Fibroblast of skin of left biceps (primary cell): ENCODE results near the gene CD2BP2.
"Not testable (repeated sequence)": the region's sequence is repeated elsewhere in the genome, so short reads cannot be mapped to it uniquely, and the experiment has no call there.

Experiments
- DNase-seq, 2 experiments: peaks; one replicate each; pipeline ENCODE4 v3.0.0-alpha.2; 2013; ENCODE audit warnings: low read depth in 2 of 2

Gene CD2BP2

DNA sequence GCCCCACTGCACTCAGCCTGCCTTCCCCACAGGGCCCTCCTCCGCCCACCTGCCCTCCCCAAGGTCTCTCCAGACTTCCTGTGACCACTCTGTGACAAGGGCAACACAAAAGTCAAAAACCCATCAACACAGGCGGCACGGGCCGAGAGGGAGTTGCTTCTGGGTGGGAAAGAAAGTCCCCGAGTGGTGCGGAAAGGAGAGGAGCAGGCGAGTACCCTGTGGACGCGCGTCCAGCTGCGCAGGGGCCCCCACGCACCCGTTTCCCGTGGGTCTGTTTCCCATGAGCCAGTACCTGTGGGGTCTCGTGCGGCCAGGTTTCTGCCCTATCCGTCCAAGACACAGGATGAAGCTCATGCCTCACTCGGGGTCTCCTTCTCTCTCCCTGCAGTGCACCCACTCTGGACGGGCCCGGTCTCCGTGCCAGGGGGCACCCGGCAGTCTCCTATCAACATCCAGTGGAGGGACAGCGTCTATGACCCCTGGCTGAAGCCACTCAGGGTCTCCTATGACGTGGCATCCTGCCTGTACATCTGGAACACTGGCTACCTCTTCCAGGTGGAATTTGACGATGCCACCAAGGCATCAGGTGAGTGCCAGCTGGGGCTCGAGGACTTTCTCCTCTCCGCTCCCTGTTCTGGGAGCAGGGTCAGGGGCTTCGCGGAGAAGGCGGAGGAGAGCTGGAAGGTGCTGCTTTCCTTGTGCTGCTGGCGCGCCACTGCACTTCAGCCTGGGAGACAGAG is 12.2 kb downstream of the CD2BP2 start:
- no peak for DNase-seq

DNA sequence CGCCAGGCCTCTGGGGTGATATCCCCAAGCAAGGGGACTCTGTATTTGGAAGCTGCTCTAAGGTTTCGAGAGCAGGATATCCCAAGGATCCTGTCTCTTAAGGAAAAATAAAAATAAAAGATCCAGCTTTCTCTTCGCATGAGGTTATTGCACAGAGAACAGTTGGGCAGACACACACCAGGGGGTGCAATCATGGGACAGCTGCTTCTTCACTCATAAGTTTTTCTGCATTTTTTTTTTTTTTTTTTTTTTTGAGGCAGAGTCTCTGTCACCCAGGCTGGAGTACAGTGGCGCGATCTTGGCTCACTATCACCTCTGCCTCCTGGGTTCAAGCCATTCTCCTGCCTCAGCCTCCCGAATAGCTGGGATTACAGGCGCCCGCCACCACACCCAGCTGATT is 13.1 kb downstream of the CD2BP2 start:
- DNase-seq = not testable (repeated sequence)

DNA sequence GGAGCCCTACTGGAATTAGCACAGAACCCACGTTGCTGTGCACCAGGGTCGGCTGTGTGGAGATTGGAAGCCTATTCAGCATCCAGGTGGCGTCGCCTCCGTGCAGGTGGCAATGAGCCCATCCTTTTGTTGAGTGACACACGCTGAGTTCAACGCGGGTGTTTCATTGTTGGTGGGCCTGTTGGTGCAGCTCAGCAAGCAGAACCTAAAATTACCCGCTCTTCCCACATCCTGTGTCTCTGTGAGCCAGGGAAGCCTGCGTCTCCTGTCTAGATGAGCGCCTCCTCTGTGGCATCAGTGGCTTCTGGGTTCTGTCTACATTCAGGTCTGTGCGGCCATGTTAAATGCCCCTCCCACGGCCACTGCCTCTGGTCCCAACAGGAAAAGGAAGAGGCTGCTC is 14.5 kb downstream of the CD2BP2 start:
- no peak for DNase-seq

DNA sequence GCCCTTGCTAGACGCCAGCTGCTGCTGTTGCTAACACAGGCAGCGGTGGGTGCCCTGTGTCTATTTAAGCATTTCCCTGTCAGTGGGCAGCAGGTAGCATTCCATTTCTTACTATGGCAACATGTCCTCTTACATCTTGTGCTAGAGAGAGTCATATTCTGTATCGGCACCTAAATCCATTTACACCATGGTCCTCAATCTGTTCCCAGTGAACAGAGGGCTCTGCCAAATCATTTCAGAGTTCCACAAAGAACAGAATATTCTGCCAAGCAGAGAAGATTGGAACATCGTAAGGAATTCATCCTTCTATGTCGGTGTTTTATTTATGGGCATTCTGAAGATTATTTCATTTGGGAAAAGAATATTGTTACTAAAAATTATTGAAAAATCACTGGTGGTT is 16.4 kb downstream of the CD2BP2 start:
- DNase-seq = not testable (repeated sequence)

DNA sequence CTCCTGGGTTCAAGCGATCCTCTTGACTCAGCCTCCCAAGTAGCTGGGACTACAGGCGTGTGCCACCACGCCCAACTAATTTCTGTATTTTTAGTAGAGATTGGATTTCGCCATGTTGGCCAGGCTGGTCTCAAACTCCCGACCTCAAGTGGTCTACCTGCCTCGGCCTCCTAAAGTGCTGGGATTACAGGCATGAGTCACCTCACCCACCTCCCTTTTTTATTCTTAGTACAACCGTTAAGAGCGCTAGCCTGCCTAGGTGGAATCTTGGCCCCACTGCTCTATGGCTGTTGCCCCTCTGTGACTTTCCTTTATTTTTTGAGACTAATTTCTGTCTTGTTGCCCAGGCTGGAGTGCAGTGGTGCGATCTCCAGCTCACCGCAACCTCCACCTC is 17.1 kb downstream of the CD2BP2 start:
- not testable (repeated sequence) for DNase-seq

DNA sequence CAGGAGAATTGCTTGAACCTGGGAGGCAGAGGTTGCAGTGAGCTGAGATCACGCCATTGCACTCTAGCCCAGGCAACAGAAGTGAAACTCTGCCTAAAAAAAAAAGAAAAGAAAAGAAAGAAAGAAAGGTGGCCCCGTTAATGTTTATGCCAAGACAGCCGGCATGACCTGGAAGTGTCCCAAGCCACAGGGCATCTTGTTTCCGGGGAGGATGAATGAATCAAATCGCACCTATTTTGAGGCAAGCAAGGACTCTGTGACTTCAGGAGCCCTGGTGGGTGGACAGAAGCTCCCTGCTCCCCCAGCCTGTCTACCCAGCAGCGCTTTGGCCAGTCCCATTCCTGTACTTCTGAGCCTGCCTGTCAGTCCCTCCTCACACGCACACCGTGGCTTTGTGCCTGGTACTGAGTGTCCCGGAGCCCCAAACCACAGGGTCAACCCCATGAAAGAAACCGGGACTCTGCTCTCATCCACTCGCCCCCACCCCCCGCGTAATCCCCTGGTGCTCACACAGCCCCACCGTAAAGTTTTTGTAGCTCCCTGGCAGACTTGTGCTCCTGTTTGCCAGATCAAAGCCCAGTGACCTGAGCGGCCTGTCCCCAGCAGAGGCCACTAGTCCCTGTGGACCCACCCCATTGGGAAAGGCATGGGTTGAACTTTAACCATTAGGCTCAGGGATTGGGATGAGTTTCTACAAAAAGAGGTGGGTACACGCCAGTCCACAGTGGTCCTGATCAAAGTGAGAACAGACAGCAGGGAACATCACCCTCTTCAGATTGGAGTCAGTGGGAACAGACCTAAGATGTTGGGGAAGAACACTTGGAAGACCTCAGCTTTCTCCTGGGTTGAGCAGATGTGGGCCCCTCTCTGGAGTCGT is 19.3 kb downstream of the CD2BP2 start:
- DNase-seq = no peak

DNA sequence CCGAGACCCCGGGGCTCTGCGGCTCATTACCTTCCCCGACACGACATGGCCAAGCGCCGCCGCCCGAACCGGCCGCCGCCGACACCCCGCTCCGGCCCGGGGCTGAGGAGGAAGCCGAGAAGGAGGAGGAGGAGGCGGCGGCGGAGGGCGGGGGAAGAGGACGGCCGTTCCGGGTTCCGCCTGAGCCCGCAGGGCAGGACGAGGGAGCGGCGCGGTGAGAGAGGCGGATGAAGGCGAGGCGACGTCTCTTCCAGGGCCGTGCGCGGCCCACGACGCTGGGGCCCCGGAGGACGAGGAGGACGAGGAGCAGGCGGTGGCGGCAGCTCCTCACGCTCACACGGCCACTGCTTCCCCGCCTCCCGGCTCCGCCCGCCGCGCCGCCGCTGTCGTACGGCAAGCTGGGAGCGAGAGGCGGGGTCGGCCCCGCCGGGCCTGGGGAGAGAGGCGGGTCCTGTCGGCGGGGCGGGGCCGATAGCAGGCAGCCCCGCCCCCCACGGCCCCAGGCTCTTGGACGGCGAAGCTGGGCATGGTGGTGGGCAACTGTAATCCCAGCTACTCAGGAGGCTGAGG is 20.0 kb downstream of the CD2BP2 start:
- DNase-seq = peak; percentile 33 to 43

DNA sequence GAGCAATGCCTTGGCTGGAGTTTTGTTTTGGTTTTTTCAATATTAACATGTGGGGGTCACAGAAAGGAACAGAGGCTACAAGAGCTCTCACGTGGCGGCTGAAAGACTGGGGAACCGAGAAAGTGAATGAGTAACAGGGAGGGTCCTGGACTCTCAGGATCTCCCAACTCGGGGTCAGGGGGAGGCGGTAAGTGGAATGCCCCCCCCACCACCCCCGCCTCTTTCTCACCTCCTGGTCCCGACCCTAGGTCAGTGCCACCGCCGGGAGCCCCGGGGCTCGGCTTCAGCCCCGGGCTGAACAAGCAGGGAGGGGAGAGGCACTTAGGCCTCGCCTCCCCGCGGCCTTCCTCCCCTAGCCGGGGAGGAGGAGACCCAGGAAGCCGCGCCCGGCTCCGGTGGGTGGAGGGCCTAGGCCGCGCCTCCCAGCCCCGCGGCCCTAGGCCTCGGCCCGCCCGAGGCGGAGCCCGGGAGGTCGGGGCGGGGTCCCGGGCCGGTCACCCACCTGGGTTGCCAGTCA is 20.6 kb downstream of the CD2BP2 start:
- DNase-seq = peak; percentile 22 to 36

DNA sequence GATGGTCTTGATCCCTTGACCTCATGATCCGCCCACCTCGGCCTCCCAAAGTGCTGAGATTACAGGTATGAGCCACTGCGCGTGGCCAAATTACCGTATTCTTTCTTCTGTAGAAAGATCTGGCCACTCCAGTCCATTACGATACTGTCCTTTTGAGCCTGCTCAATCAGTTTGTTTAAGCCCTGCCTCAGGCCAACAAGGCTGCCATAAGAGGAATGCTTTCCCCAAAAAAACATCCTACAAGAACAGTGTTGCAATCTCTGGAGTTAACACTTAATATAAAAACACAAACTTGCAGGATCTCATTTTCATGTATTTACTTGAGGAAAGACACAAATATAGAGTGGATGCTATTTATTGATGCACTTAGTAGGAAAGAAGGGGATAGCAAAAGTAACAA is 30.9 kb downstream of the CD2BP2 start:
- not testable (repeated sequence) for DNase-seq

DNA sequence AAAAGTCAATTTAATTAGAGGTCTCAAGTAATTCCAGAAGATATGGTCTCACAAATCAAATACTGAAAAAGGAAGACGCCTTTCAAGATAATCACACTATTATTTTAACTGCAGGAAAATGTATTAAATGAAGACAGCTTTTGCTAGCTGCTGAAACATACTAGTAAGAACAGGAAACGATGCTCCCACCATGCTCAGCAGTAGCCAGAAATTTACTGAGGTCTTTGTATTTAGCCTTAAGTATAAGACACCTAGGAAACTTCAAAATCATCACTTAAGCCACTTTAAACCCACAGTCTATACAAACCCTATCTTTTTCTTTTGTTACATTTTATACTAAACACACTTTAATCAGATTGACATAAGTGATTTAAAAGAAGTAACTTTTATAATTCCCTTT is 36.5 kb downstream of the CD2BP2 start:
- not testable (repeated sequence) for DNase-seq

DNA sequence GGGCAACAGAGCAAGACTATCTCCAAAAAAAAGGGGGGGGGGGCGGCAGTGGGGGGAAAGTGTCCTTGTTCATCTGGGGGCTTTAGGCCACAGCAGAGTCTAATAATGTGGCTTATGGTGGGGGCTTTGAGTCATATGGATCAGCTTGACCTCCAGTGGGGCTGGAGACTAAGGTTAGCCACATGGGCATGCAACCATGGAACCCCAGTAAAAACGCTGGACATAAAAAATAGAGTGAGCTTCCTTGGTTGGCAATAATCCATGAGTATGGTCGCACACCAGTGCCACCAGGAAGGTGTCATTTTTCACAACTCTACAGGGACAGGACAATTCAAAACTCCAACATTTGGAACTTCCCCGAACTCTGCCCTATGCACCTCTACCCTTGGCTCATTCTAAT is 44.2 kb downstream of the CD2BP2 start:
- DNase-seq = not testable (repeated sequence)

DNA sequence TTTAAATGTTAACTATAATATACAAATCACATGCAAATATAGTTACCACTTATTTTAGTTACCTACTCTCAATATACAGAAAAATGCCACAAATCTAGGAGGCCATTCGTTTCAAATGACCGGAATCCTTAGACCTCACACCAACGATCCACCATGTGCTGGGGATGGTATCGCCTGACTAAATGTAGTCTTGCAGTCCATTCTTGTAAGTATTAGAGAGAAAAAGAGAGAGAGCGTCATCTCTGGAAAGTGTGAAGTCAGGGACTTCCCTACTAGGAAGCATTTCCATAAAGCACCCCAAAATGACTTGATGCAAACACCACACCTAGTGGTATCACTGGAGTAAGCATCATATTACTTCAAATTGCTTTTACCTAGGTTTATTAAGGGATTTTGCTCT is 45.9 kb downstream of the CD2BP2 start:
- not testable (repeated sequence) for DNase-seq
